Tibial nerve (tissue), 4 donors: ENCODE results near the gene WNT6. TPM values are rescaled to one million over a fixed set of nuclear protein-coding genes. Genes with fewer than 3 reads are reported as not detected.
A peak's percentile ranks its signal among the peaks of the same experiment; 100 is the strongest.

Experiments
- DNase-seq, 2 donors: peaks; one replicate each; pipeline ENCODE4 v3.0.0-alpha.2; 2019; ENCODE audit warnings: low spot score in 2 of 2
- H3K27ac ChIP-seq, 4 donors: fragments of 200-600 bp; sonication (generic) in 3 of 4; one replicate each; pipeline ENCODE4 v1.5.1; 2017 to 2019; ENCODE audit warnings: mild to moderate bottlenecking in 1 of 4
- H3K27me3 ChIP-seq, 2 donors: fragments of 200-600 bp; sonication (generic) in 1 of 2; one replicate each; pipeline versions ENCODE4 v1.5.1 to v1.6.0; 2017 to 2019
- H3K36me3 ChIP-seq, 3 donors: fragments of 200-600 bp; sonication (generic); one replicate each; pipeline ENCODE4 v1.5.1; 2018 to 2019
- H3K4me1 ChIP-seq, 4 donors: fragments of 200-600 bp; sonication (generic) in 3 of 4; one replicate each; pipeline ENCODE4 v1.5.1; 2017 to 2019
- H3K4me3 ChIP-seq, 4 donors: fragments of 200-600 bp; sonication (generic) in 3 of 4; one replicate each; pipeline ENCODE4 v1.5.1; 2017 to 2019; ENCODE audit warnings: mild to moderate bottlenecking in 1 of 4, moderate library complexity in 1 of 4
- H3K9me3 ChIP-seq, 4 donors: fragments of 200-600 bp; sonication (generic) in 3 of 4; one replicate each; pipeline ENCODE4 v1.5.1; 2017 to 2019
- CTCF ChIP-seq, 5 experiments: fragments of 200-600 bp in 3 of 5; fragments of 450-650 bp in 2 of 5; sonication (generic) in 3 of 5; IDR thresholded peaks; one replicate each; pipeline ENCODE4 v1.5.1; 2016 to 2019; ENCODE audit warnings: antibody characterized with exemption in 5 of 5, mild to moderate bottlenecking in 3 of 5, moderate library complexity in 2 of 5
- EP300 ChIP-seq, 2 donors: sonication (generic); formaldehyde crosslinking; IDR thresholded peaks; one replicate each; pipeline ENCODE4 v1.6.1; 2017; ENCODE audit warnings: antibody characterized with exemption in 2 of 2, mild to moderate bottlenecking in 1 of 2
- POLR2A ChIP-seq, 2 donors: fragments of 450-650 bp; IDR thresholded peaks; one replicate each; pipeline ENCODE4 v1.6.1; 2017; ENCODE audit warnings: antibody characterized with exemption in 2 of 2, mild to moderate bottlenecking in 2 of 2, moderate library complexity in 2 of 2
- WGBS, 2 donors: methylation state at CpG; one replicate each; pipeline ENCODE4 v1.1.5; 2018; 5-methylcytosine and 5-hydroxymethylcytosine counted together
- total RNA-seq, 4 donors: library from RNA; depleted of rRNA; stranded (reverse); fragments of >200 nt; gene quantifications; one replicate each; pipeline ENCODE4 v1.1.0, GENCODE V29; 2016

Gene WNT6
- total RNA-seq, 4 donors from 2014 or later, result 26.1 to 81.5 (median 48.2) TPM

GRCh38 chr2:218854860-218855259 is 4.7 kb upstream of the WNT6 start:
- H3K4me3 ChIP-seq, result no peak overlapping the region
- H3K27me3 ChIP-seq, result peaks cover 0 to 48% of the 10 kb centered on the region in 2 donors
- DNase-seq, result no peak
- H3K27ac ChIP-seq, result no peak overlapping the region
- no peaks in the 10 kb centered on the region for H3K9me3 ChIP-seq
- no peaks in the 10 kb centered on the region for H3K36me3 ChIP-seq
- peaks cover 0 to 48% (median 3%) of the 10 kb centered on the region in 4 donors for H3K4me1 ChIP-seq
- 56 to 58% methylated on average over 5 of the region's 5 CpGs for WGBS, 2 donors
- TF ChIP-seq CTCF (IDR thresholded peaks at IDR 0.05), result no peak

- no peak overlapping the region for H3K4me3 ChIP-seq
- H3K36me3 ChIP-seq, result no peaks in the 10 kb centered on the region
- no peak for TF ChIP-seq POLR2A (IDR thresholded peaks at IDR 0.05)
- TF ChIP-seq EP300 (IDR thresholded peaks at IDR 0.05), result no peak
- no peak for TF ChIP-seq CTCF (IDR thresholded peaks at IDR 0.05)
- peaks cover 0 to 48% of the 10 kb centered on the region in 2 donors for H3K27me3 ChIP-seq
- DNase-seq, result no peak
- H3K9me3 ChIP-seq, result no peaks in the 10 kb centered on the region
- peaks cover 0 to 55% (median 7%) of the 10 kb centered on the region in 4 donors for H3K4me1 ChIP-seq
- H3K27ac ChIP-seq, result no peak overlapping the region
- 56 to 73% methylated on average over 14 of the region's 14 CpGs for WGBS, 2 donors
Measured at GRCh38 chr2:218855305-218856166, 4.1 kb upstream of the WNT6 start.

- Histone ChIP-seq H3K36me3 (no peaks in the 10 kb centered on the region), H3K4me3 (no peak overlapping the region), H3K4me1 (peaks cover 0 to 62% (median 7%) of the 10 kb centered on the region in 4 donors), H3K9me3 (no peaks in the 10 kb centered on the region), H3K27me3 (peaks cover 0 to 43% of the 10 kb centered on the region in 2 donors), H3K27ac (peak overlapping the region in 1 of 4 donors; percentile 42)
- DNase-seq, result no peak
- TF ChIP-seq EP300 (IDR thresholded peaks at IDR 0.05) (no peak), CTCF (IDR thresholded peaks at IDR 0.05) (no peak), POLR2A (IDR thresholded peaks at IDR 0.05) (no peak)
- WGBS, 2 donors, result 53 to 55% methylated on average over 12 of the region's 12 CpGs
Measured at GRCh38 chr2:218856167-218856895, 3.3 kb upstream of the WNT6 start.

- Histone ChIP-seq H3K27me3 (peaks cover 0 to 43% of the 10 kb centered on the region in 2 donors), H3K36me3 (no peaks in the 10 kb centered on the region), H3K27ac (no peak overlapping the region), H3K4me3 (no peak overlapping the region), H3K4me1 (peaks cover 0 to 67% (median 7%) of the 10 kb centered on the region in 4 donors), H3K9me3 (no peaks in the 10 kb centered on the region)
- TF ChIP-seq EP300 (IDR thresholded peaks at IDR 0.05) (no peak), CTCF (IDR thresholded peaks at IDR 0.05) (no peak), POLR2A (IDR thresholded peaks at IDR 0.05) (no peak)
- no peak for DNase-seq
- 91 to 100% methylated on average over 1 of the region's 1 CpG for WGBS, 2 donors
Measured at GRCh38 chr2:218856896-218857243, 2.7 kb upstream of the WNT6 start.
